AG09319 (cell line): ENCODE data around the gene KNDC1.

ENCODE experiments used
- DNase-seq: peaks from one replicate; pipeline ENCODE4 v3.0.0-alpha.2; 2010; ENCODE audit warnings: low read depth; ENCODE audit errors: extremely low read depth
- CTCF ChIP-seq: IDR thresholded peaks from 2 replicates; pipeline ENCODE4 v1.5.1; 2011; ENCODE audit warnings: low read depth, mild to moderate bottlenecking, inconsistent platforms, low read length, moderate library complexity

The KNDC1 gene

GRCh38 chr10:133158437-133158755 lies 1.6 kb upstream of the KNDC1 start:
- TF ChIP-seq CTCF, result no peak
- no peak for DNase-seq

- DNase-seq, result no peak
- no peak for TF ChIP-seq CTCF
Observed at GRCh38 chr10:133158756-133159610, 1.0 kb upstream of the KNDC1 start.

GRCh38 chr10:133159611-133159949 lies 439 bp upstream of the KNDC1 start:
- no peak for DNase-seq
- TF ChIP-seq CTCF, result no peak

- no peak for DNase-seq
- no peak for TF ChIP-seq CTCF
Observed at GRCh38 chr10:133160826-133161471, 930 bp downstream of the KNDC1 start.

- DNase-seq, result no peak
- no peak for TF ChIP-seq CTCF
Observed at GRCh38 chr10:133161486-133162109, 1.6 kb downstream of the KNDC1 start.

- TF ChIP-seq CTCF, result no peak
- no peak for DNase-seq
Observed at GRCh38 chr10:133162178-133162909, 2.3 kb downstream of the KNDC1 start.
